DND-41 (cell line): ENCODE measurements around the gene FUT6.

Source experiments
- EZH2 ChIP-seq: IDR thresholded peaks from 3 replicates; pipeline ENCODE4 v1.6.1; 2012; ENCODE audit warnings: borderline replicate concordance, low read depth, mild to moderate bottlenecking, moderate library complexity, low read length, inconsistent platforms; ENCODE audit not compliant: severe bottlenecking
- TF ChIP-seq, protein P1 (sequence below): IDR thresholded peaks from 2 replicates; pipeline ENCODE4 v1.5.1; 2012; ENCODE audit warnings: borderline replicate concordance, low read length, moderate library complexity, mild to moderate bottlenecking; ENCODE audit not compliant: poor library complexity, severe bottlenecking; ENCODE audit errors: extremely low read depth

DNA sequence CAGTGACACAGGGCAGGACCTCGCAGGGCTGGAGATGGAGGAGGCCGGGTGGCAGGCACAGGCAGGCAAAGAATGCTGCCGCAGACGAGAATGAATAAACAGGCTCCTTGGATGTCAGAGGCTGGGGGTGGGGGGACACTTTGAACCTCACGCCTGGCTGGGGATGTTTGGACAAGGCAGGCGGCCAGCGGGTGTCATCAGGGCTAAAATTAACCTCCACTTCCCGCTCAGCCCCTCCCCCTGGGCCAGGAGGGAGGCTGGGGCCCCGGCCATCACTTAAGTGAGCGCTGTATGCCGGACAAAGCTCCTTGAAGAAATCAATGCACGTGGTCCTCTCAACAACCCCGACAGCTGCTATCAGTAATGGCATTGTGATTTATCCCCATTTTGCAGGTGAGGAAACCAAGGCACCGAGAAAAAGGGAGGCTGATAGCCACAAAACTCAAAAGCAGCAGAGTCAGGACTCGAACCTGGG is 41.1 kb upstream of the FUT6 start:
- TF ChIP-seq, protein P1, sequence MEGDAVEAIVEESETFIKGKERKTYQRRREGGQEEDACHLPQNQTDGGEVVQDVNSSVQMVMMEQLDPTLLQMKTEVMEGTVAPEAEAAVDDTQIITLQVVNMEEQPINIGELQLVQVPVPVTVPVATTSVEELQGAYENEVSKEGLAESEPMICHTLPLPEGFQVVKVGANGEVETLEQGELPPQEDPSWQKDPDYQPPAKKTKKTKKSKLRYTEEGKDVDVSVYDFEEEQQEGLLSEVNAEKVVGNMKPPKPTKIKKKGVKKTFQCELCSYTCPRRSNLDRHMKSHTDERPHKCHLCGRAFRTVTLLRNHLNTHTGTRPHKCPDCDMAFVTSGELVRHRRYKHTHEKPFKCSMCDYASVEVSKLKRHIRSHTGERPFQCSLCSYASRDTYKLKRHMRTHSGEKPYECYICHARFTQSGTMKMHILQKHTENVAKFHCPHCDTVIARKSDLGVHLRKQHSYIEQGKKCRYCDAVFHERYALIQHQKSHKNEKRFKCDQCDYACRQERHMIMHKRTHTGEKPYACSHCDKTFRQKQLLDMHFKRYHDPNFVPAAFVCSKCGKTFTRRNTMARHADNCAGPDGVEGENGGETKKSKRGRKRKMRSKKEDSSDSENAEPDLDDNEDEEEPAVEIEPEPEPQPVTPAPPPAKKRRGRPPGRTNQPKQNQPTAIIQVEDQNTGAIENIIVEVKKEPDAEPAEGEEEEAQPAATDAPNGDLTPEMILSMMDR = no peak
- TF ChIP-seq EZH2 = no peak
